Left hindlimb (tissue), 1 donor: Measurements from ENCODE around the gene PPP4C.
"Not testable (repeated sequence)": the region's sequence is repeated elsewhere in the genome, so short reads cannot be mapped to it uniquely, and the experiment has no call there.

Experiments used
- DNase-seq: peaks from one replicate; pipeline ENCODE4 v3.0.0-alpha.2; 2018

PPP4C gene

GRCh38 chr16:30104090-30104489, 28.3 kb downstream of the PPP4C start:
- no peak for DNase-seq

- DNase-seq, result no peak
Observed at GRCh38 chr16:30104492-30104891, 28.7 kb downstream of the PPP4C start.

GRCh38 chr16:30108059-30108850, 32.5 kb downstream of the PPP4C start:
- no peak for DNase-seq

- DNase-seq, result no peak
Observed at GRCh38 chr16:30110661-30111060, 34.9 kb downstream of the PPP4C start.

- no peak for DNase-seq
Observed at GRCh38 chr16:30112197-30113030, 36.6 kb downstream of the PPP4C start.

- DNase-seq, result no peak
Observed at GRCh38 chr16:30113031-30113710, 37.4 kb downstream of the PPP4C start, which contains the start of gene GDPD3. TSS of gene GDPD3 (minus strand) at chr16:30113537. CDS start at chr16:30113478, 59 bp downstream.

GRCh38 chr16:30113711-30114333, 38.0 kb downstream of the PPP4C start:
- DNase-seq, result no peak

- DNase-seq, result no peak
Observed at GRCh38 chr16:30114411-30114810, 38.6 kb downstream of the PPP4C start.

GRCh38 chr16:30114833-30115232, 39.0 kb downstream of the PPP4C start:
- not testable (repeated sequence) for DNase-seq

- no peak for DNase-seq
Observed at GRCh38 chr16:30115238-30115637, 39.4 kb downstream of the PPP4C start.

- no peak for DNase-seq
Observed at GRCh38 chr16:30116291-30117207, 40.8 kb downstream of the PPP4C start.

- no peak for DNase-seq
Observed at GRCh38 chr16:30117768-30118167, 42.0 kb downstream of the PPP4C start.

GRCh38 chr16:30119428-30119827, 43.6 kb downstream of the PPP4C start:
- no peak for DNase-seq

- DNase-seq, result no peak
Observed at GRCh38 chr16:30120340-30121105, 44.7 kb downstream of the PPP4C start.

GRCh38 chr16:30121741-30122571, 46.2 kb downstream of the PPP4C start:
- peak; percentile 64 for DNase-seq

GRCh38 chr16:30122604-30123160, 46.9 kb downstream of the PPP4C start:
- peak; percentile 56 for DNase-seq

- no peak for DNase-seq
Observed at GRCh38 chr16:30124985-30125379, 49.2 kb downstream of the PPP4C start.

GRCh38 chr16:30125690-30126089, 49.9 kb downstream of the PPP4C start:
- not testable (repeated sequence) for DNase-seq

- DNase-seq, result no peak
Observed at GRCh38 chr16:30127993-30128392, 52.2 kb downstream of the PPP4C start.
